Right hindlimb (tissue), 1 donor: Measurements from ENCODE around the gene JAG2.
A peak's percentile ranks its signal among the peaks of the same experiment; 100 is the strongest.

Experiments
- DNase-seq: peaks from one replicate; pipeline ENCODE4 v3.0.0-alpha.2; 2018

Gene JAG2

GRCh38 chr14:105163040-105163742 lies 5.4 kb downstream of the JAG2 start:
- no peak for DNase-seq

- DNase-seq = no peak
Measured at GRCh38 chr14:105162669-105162979, 6.0 kb downstream of the JAG2 start.

- DNase-seq = no peak
Measured at GRCh38 chr14:105161964-105162668, 6.5 kb downstream of the JAG2 start.

- no peak for DNase-seq
Measured at GRCh38 chr14:105161309-105161708, 7.3 kb downstream of the JAG2 start.

GRCh38 chr14:105160776-105161175 lies 7.8 kb downstream of the JAG2 start:
- no peak for DNase-seq

GRCh38 chr14:105159344-105159743 lies 9.2 kb downstream of the JAG2 start:
- no peak for DNase-seq

GRCh38 chr14:105158794-105159193 lies 9.8 kb downstream of the JAG2 start:
- no peak for DNase-seq

- no peak for DNase-seq
Measured at GRCh38 chr14:105157872-105158271, 10.7 kb downstream of the JAG2 start.

GRCh38 chr14:105156414-105157375 lies 11.9 kb downstream of the JAG2 start:
- DNase-seq = no peak

- DNase-seq = no peak
Measured at GRCh38 chr14:105155681-105156413, 12.7 kb downstream of the JAG2 start.

- DNase-seq = no peak
Measured at GRCh38 chr14:105155071-105155651, 13.4 kb downstream of the JAG2 start.

GRCh38 chr14:105154476-105154871 lies 14.1 kb downstream of the JAG2 start:
- DNase-seq = peak; percentile 28

- peak; percentile 14 for DNase-seq
Measured at GRCh38 chr14:105153739-105154475, 14.7 kb downstream of the JAG2 start.

- peak; percentile 65 for DNase-seq
Measured at GRCh38 chr14:105153331-105153731, 15.2 kb downstream of the JAG2 start.

- peak; percentile 30 for DNase-seq
Measured at GRCh38 chr14:105152794-105153241, 15.8 kb downstream of the JAG2 start.

- DNase-seq = peak; percentile 58
Measured at GRCh38 chr14:105151838-105152793, 16.5 kb downstream of the JAG2 start.

- peak; percentile 20 for DNase-seq
Measured at GRCh38 chr14:105151084-105151837, 17.3 kb downstream of the JAG2 start.

GRCh38 chr14:105150368-105151083 lies 18.1 kb downstream of the JAG2 start:
- DNase-seq = peak; percentile 12

- DNase-seq = peak; percentile 15
Measured at GRCh38 chr14:105150026-105150367, 18.6 kb downstream of the JAG2 start.
